ENCODE measurements around the gene IQCM.
"Not testable (repeated sequence)": the region's sequence is repeated elsewhere in the genome, so short reads cannot be mapped to it uniquely, and the experiment has no call there.

IQCM gene

DNA sequence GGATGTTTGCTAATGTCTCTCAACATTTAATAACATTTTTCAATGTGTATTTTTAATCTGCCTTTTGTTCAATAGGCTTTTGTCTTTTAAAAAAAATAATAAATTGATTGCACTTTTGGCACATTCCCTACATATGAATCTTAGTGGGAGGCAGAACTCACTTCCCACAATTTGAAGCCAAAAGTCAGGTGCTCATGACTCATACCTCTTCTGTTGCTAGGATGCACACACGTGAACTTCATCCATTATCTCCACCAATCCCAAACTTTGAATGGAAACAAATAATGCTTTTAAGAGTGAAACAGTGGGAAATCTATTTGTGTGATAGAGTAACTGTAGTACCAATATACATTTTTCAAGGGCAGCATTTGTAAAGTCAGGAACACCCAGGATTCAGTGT is 260.5 kb downstream of the IQCM start:
- no peak for DNase-seq

DNA sequence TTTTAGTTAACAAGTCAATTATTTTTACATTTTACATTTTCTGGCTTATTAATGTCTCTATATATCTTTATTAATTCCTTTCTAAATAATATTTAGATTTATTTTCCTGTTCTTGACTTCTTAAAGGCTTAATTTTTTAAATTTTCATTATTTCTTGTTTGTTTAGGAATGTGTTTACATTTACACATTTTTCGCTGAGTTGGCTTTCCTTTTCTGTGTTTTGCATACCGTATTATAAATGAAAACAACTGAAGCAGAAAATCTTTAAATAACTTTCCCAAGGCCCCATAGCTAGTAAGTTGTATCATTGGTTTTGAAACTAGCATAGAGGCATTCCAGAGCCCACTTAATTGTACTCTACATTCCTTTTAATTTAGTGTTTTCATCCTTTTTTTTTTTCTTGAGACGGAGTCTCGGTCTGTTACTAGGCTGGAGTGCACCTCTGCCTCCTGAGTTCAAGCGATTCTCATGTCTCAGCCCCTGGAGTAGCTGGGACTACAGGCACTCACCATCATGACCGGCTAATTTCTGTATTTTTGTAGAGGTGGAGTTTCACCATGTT is 261.6 kb downstream of the IQCM start:
- DNase-seq: no peak

DNA sequence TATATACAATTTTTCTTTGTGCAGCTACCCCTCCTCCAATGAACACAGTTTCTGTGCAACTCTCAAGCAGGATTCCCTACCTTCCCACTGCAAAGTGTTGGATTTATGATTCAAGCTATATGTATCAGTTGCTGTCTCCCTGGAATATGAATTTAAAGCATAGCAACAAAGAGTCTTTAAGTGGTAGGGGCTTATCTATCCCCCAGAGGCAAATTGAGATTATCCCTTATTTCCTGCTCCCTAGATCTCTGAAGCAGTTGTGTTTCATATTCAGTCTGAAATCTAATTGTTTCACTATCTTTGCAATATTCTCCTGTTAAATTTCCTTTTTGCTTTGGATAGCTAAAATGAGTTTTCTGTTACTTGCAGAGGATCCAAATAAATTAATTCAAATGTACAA is 263.0 kb downstream of the IQCM start:
- DNase-seq: no peak

DNA sequence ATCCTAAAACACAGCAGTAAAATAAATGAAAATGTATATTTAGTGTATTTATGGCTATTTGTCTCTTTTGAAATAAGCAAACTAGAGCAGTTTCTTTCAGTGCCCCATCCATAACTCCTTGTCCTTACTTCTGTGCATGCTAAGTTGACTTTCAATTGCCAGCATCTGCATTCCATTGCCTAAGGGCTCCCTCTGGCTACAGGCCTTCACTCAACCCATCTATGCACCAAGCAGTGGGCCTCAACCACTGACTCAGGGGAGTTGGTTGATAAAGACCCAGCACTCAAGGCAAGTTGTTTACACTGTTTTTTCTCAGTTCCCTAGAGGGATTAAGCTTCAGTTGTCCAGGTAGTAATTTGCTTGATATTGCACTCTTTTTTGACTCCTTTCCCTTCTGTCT is 265.7 kb downstream of the IQCM start:
- no peak for DNase-seq

DNA sequence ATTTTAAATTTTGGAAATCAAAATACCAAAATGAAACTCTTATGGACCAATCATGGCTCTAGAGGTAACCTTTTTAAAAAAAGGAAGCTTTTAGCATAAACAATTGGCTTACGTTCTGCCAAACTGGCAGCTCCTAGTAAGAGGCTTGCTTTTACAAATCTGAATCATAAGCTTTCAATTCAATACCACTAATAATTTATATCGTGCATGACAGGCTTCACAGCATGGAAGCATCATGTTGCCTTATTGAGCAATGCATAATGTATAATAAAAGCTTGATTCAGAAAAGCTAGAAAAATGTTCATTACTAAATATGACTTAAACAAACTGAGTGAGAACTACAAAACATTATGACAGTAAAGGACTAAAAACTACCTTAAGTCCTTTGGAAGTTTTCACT is 280.9 kb downstream of the IQCM start:
- DNase-seq: no peak

DNA sequence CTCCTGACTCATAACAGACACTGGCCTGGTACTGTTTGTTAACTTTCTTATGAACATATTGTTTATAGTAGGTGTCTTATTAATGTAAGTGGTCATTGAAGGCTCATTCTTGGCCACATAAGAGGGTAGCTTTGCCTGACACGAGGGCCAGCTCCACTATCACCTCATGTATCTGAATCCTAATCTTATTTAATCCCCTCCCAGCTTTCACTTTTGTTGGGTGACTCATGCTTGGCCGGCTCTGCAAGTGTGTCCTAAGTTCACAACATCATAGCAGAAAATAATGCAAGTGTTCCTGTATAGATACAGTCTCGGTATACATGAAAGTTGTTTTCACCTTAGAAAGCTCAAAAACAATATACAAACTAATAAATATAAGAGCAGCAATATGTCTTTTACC is 283.8 kb downstream of the IQCM start:
- DNase-seq: no peak

DNA sequence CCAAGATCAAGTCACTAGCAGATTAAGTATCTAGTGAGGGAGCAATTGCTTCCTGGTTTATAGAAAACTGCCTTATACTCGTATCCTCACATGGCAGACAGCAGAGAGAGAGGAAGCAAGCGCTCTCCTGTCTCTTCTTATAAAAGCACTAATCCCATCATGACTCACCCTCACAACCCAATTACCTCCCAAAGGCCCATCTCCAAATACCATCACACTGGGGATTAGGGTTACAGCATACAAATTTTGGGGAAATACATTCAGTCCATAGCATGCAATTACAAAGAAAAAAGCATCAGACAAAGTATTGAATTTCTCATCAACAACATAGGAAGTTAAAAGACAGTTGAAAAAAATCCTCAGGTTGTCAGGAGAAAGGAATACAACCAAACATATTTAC is 292.6 kb downstream of the IQCM start:
- DNase-seq: no peak

DNA sequence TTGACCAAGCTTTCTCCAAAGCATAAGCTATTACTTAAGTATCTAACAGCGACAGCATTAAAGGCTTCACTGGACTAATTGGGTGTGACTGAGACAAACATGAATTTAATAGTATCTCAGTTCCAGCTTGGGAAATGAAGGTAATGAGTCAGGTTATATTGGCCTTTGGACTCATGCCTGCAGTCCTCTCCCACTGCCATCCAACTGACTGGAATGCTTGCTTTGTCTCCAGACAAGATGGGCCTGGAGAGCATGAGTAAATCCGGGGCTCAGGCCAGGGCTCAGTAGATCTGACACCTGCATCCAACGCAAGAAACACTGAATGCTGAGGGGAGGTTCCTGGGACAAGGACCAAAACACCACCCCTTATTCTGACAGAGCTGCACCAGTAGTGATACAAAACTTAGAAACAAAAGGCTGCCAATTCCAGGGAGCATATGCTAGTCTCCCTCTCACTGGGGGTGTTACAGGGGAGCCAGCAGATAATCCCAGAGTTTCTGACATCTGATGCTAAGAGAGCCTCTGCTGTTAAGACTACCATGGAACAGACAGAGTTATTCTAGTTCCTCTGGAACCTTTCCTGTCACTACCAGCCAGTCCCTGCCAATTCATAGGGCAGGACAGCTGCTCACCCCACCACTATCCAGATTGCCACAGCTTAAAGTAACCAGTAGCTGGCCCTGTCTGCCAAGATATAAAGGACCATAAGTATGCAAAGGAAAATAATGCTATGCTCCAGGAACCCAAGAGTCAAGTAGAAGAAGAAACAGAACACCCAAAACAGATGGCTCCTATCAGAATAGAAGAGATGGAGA is 293.8 kb downstream of the IQCM start:
- no peak for DNase-seq

DNA sequence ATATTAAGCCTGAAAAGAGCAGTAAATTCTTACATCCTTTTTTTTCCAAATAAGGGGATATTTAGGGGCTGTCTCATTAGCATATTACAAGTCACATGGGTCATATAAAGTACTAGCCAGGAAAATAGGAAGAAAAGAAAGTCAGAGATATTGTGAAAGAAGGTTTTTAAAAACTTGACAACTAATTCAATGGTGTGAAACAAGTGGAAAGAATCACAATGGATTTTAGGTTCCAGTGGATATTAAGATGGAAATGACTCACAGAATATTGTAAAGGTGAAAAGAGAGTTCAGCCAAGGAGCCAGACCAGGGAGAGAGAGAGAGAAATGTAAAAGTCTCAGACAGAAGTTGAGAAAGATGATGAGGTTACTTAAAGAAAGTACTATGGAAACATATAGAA is 297.2 kb downstream of the IQCM start:
- DNase-seq: no peak

DNA sequence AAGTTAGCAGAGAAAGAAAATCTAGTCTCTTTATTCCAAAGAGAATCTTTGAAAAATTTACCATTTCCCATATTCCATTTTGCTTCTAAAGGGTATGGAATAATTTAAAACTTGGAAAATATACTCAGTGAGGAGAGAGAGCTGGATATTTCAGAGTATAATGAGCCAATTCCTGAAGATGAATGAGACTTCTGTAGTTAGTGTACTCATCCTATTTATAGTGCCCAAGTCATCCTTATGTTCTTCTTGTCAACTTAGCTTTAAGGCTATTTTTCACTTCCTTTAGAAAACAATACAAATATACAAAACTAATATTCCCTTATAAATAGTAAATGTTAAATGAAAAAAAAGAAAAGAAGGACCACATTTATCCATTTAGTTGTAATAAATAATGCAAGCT is 302.6 kb downstream of the IQCM start:
- DNase-seq: no peak

DNA sequence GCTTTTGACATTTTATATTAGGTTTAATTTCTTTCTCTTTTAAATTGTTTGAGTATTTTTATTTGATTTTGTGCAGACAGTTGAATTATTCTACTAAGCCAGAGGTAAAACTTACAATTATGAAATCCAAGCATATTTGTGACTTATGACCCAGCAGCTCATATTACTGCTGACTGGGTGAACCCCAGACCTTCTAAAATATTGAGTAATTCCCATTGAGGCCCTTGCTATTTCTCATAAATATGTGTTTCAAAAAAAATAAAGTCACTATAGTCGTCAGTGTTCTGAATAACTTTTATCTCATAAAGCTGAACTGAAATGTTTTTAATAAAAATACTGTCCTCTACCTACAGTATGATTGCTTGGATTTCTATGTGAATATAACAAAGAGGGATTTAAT is 303.1 kb downstream of the IQCM start:
- no peak for DNase-seq

DNA sequence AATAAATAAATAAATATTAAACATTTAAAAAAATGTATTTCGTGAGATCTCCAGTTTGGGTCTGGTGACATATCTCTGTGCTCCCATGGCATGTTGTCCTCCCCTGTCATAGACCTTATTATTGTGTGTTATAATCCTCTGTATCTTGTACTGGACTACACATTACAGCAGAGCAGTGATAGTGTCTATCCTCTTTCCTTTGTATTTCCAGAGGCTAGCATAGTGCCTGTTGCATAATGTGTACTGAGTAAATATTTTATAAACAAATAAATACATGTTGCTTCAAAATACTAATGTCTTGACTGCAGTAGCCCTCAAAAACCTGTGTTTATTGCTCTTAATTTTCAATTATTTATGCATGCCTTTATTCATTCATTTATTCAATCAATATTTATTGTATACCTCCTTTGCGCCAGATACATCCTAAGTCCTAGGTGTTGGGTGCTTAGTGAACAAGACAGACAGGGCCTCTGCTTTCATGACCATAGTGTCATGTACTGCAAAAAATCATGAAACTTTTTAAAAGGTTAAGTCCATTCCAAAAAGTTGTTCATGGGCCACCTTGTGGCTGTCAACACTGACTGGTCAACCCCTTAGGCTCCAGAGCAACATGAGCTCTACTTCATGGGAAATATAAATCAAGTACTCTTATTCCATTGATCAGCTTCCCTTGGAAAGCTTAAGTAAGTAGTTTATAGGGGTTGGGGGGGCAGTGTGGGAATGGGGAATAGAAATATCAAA is 303.9 kb downstream of the IQCM start:
- DNase-seq: no peak

DNA sequence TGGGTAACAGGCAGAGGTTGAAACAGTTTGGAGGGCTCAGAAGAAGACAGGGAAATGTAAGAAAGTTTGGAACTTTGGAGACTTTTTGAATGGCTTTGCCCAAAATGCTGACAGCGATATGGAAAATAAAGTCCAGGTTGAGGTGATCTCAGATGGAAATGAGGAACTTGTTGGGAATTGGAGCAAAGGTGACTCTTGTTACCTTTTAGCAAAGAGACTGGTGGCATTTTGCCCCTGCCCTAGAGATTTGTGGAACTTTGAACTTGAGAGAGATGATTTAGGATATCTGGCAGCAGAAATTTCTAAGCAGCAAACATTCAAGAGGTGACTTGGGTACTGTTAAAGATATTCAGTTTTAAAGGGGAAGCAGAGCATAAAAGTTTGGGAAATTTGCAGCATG is 308.3 kb downstream of the IQCM start:
- DNase-seq: not testable (repeated sequence)

DNA sequence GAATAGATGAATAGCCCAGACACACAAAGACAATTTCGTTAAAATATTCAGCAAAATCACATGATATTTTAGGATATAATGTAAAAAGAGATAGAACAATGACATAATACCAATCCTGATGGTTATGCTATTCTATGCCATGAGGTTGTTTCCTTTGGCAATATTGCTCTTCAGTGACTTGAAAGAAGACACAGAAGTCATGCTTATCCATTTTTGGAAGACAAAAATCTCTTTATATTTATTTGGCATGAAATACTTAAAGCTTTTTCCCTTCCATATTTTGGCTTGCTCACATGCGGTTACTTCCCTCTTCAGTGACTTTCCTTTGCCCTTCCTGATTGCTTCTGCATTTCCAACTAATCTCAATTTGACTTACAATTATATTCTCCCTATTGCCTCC is 314.8 kb downstream of the IQCM start:
- no peak for DNase-seq

DNA sequence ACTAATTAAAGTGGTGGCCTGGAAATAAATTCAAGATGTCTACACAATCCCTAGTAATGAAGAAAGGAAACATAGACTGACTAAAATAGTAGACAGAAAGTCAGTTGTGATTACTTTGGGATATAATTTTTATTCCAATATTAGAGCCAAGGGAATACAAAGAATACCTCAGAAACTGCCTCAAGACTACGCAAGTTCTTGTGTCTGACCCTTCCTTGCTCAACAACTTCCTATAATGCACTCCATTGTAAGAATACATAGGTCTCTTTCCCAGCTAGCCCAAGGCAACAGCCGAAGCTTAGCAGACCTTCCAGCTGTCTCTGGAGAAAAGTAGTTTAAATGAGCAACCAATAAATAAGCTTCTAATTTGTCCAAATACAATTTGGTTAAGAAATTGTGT is 315.9 kb downstream of the IQCM start:
- DNase-seq: no peak

DNA sequence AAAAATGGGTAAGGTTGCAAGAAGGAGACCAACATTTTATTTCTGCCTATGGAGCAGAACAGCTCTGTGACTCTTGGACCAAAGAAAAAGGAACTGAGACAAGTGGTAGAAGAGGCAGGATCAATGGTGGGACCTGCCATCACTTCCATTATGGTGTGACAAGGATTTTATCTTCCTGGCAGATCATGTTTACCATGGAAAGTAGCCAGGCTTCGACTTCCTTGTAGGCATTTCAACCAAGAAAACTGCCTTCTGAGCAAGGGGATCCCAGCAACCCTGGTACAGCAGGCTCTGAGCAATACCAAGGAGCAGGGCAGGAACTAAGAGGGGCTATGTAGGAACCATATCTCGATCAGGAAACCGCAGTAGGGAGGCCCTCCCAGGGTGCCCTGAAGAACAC is 317.4 kb downstream of the IQCM start:
- DNase-seq: no peak

DNA sequence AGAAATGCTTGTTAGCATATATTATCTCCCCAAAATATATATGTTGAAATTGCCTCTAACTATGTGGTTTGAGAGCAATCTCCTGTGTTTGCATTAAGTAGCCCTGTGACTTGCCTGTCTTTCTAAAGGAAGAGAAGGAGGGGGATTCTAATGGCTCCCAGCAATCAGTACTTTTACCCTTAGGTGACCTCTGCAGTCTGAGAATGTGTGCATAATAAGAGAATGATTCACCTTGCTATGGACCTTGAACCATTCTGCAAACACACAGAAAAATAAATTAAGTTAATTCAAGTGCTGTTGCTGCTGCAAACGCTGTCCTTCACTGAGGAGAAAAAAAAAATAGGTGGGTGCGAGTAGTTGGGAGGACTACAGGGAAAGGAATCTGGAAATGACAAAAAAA is 322.2 kb downstream of the IQCM start:
- DNase-seq: no peak

DNA sequence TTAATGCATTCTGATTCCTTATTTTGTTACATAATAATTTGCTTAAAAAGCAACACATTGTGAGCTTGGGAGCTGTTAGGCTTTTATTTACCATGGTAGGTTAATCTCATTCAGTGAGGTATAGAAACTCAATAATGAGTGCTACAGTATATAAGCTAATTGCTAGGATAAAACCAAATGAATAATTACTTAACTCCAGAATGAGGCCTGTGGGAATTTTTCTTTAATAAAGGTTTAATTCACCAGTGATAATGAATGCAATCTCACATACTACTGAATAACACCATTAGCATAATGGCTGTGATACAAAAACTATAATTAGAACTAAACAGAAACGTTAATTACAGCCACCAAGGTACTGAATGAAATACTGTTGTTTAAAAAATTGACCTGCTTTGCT is 326.3 kb downstream of the IQCM start:
- no peak for DNase-seq

DNA sequence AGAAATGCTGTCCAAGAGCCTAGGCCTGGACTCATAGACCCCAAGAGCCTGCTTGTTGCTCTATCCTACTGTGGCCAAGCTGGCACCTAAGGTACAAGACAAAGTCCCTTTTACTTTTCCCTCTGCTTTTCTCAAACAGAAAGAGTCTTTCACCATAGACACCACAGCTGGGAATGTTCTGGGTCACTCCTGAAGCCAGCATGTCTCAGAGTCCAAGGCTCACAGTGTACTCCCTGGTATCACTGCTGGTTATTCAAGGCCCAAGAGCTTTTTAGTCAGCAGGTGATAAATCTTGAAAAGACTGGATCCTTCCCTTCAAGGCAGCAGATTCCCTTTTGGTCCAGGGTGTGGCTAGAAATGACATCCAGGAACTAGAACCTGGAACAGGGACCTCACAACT is 328.8 kb downstream of the IQCM start:
- DNase-seq: no peak

DNA sequence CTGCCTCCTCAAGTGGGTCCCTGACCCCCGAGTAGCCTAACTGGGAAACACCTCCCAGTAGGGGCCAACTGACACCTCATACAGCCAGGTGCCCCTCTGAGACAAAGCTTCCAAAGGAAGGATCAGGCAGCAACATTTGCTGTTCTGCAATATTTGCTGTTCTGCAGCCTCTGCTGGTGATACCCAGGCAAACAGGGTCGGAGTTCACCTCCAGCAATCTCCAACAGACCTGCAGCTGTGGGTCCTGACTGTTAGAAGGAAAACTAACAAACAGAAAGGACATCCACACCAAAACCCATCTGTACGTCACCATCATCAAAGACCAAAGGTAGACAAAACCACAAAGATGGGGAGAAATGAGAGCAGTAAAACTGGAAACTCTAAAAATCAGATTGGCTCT is 347.0 kb downstream of the IQCM start:
- not testable (repeated sequence) for DNase-seq

DNA sequence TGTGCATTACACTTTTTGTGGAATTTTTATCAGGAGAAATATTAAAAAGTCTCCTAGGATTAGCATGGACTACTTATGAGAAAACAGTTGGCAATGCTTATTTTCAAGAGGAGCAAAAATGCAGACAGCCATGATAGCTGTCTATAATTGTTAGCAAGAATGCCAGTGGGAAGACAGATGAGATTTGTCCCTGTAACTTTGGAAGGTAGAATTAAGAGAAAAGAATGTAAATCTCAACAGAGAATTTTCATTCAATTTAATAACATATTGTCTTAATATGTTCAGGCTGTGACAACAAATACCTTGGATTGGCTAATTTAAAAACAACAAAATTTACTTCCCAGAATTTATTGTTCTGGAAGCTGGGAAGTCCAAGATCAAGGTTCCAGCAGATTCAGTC is 349.2 kb downstream of the IQCM start:
- DNase-seq: no peak

DNA sequence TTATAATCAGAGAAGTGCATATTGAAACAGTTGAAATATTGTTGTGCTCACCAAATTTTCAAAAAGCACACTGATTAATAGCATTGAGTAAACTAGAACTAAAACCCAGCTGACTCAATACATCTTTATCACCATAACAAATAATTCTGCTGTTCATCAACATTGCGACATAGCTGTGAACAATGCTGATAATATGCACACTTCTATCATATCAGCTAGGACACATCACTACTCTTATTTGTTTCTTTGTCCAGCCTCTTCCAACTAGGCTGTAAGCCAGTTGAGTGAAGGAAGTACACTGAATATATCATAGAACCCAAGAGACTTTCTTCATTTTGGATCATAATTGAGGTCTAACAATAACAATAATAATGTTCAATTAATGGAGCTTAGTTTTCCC is 349.7 kb downstream of the IQCM start:
- DNase-seq: no peak

DNA sequence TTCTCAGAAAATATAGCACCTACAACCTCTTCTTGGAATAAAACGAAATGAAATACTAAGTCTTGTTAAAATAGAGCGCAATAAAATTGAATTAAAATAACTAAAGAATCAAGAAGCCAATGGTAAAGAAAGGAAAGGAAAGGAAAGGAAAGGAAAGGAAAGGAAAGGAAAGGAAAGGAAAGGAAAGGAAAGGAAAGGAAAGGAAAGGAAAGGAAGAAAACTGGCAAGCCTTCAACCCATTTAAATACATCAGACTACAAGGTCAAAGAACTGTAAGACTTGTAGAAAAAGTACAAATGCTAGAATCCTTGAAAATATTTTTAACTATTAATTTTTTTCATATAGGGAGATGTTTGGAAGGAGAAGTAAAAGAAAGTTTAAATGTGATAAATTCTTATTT is 372.1 kb downstream of the IQCM start:
- DNase-seq: no peak

DNA sequence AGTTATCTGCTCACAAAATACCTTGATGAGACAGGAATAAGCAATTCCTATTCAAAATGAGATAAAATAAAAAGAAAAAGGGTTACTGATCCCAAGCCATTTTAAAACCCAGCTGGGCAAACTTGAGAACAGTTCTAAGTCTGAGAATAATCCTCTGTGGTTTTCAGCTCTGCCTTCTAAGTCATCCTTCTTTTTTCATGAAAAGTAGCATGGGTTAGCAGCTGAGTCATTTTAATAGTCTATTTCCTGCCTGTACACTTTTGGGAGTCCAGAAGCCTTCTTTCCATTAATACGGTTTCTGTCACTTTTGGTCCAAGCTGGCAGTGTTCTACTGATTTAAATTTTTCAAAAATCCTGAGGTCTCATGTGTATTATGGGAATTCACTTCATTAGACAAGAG is 374.3 kb downstream of the IQCM start:
- DNase-seq: no peak
